Choroid plexus epithelial cell (primary cell): Measurements from ENCODE around the gene SIGLEC5.
"Not testable (repeated sequence)": the region's sequence is repeated elsewhere in the genome, so short reads cannot be mapped to it uniquely, and the experiment has no call there.

Experiments
- DNase-seq: peaks from one replicate; pipeline ENCODE4 v3.0.0-alpha.2; 2010; ENCODE audit warnings: low read depth
- H3K4me3 ChIP-seq: 2 replicates; pipeline ENCODE4 v1.5.1; 2011; ENCODE audit warnings: low read depth, mild to moderate bottlenecking, control low read depth, low read length, moderate library complexity
- CTCF ChIP-seq: conservative IDR thresholded peaks from 2 replicates; pipeline ENCODE4 v1.5.1; 2011; ENCODE audit warnings: low read depth, mild to moderate bottlenecking, control low read depth, inconsistent platforms, low read length, moderate library complexity

The SIGLEC5 gene, protein sequence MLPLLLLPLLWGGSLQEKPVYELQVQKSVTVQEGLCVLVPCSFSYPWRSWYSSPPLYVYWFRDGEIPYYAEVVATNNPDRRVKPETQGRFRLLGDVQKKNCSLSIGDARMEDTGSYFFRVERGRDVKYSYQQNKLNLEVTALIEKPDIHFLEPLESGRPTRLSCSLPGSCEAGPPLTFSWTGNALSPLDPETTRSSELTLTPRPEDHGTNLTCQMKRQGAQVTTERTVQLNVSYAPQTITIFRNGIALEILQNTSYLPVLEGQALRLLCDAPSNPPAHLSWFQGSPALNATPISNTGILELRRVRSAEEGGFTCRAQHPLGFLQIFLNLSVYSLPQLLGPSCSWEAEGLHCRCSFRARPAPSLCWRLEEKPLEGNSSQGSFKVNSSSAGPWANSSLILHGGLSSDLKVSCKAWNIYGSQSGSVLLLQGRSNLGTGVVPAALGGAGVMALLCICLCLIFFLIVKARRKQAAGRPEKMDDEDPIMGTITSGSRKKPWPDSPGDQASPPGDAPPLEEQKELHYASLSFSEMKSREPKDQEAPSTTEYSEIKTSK

GRCh38 chr19:51630315-51630714 lies at the start of gene SIGLEC5:
Gene SIGLEC5, minus strand, starts transcription at chr19:51630401. Its CDS starts 66 bp downstream, at chr19:51630335.
- H3K4me3 ChIP-seq, DNase-seq: not testable (repeated sequence)

DNA sequence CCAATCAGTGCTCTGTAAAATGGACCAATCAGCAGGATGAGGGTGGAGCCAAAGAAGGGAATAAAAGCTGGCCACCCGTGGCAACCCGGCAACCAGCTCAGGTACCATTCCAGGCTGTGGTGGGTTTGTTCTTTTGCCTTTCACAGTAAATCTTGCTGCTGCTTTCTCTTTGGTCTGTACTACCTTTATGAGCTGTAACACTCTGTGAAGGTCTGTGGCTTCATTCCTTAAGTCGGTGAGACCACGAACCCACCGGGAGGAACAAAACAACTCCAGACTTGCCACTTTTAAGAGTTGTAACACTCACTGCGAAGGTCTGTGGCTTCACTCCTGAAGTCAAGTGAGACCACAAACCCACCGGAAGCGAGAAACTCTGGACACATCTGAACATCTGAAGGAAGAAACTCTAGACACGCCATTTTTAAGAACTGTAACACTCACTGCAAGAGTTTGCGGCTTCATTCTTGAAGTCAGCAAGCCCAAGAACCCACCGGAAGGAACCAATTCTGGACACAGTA lies 46.4 kb upstream of the SIGLEC5 start:
- no peak for DNase-seq
- no peak for TF ChIP-seq CTCF
- no peak overlapping the region for H3K4me3 ChIP-seq

DNA sequence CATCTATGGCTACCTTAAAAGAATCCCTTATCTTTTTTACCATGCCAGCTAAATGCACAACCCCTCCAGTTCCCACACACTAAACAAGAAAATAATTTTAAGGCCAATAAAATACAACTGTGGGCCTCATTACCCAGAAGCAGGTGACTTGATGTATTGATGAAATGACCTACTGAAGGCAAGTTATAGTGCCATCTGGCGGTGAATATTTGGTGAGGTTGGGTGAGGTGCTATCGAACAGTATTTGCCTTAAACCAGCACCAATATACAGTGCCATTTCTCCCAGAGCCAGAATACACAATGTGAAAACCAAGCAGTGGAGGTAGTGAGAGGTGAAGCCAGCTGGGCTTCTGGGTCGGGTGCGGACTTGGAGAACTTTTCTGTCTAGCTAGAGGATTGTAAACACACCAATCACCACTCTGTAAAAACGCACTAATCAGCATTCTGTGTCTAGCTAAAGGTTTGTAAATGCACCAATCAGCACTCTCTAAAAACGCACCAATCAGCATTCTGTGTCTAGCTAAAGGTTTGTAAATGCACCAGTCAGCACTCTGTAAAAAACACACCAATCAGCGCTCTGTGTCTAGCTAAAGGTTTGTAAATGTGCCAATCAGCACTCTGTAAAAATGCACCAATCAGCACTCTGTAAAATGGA lies 45.8 kb upstream of the SIGLEC5 start:
- H3K4me3 ChIP-seq, result not testable (repeated sequence)
- DNase-seq, result peak; percentile 60
- peak; percentile 51 for TF ChIP-seq CTCF

DNA sequence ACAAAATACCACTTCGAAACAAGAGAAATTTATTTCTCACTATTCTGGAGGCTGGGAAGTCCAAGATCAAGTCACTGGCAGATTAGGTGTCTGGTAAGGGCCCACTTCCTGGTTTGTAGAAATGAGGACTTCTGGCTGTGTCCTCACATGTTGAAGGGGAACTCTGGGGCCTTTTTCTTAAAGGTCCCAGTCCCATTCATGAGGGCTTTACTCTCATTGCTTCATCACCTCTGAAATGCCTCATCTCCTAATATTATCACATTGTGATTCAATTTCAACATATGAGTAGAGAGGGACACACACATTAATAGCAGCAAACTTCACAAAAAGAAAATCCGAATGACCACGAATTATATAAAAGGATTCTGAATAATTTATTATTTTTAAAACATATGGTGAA lies 38.0 kb upstream of the SIGLEC5 start:
- no peak overlapping the region for H3K4me3 ChIP-seq
- TF ChIP-seq CTCF, result no peak
- no peak for DNase-seq

DNA sequence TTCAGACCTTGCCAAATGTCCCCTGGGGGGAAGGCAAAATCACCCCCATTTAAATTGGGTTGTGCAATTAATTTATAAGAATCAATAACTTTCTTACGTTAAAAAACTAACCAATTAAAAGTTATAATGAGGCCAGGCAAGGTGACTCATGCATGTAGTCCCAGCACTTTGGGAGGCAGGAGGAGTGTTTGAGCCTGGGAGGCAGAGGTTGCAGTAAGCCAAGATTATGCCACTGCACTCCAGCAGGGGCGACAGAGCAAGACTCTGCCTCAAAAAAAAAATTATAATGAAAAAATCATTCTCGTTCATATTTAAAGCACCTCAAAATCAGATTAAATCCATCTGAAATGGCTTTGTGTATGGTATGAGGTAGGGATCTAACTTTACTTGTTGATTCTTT lies 34.8 kb upstream of the SIGLEC5 start:
- peak; percentile 53 for TF ChIP-seq CTCF
- no peak overlapping the region for H3K4me3 ChIP-seq
- DNase-seq, result peak; percentile 33

DNA sequence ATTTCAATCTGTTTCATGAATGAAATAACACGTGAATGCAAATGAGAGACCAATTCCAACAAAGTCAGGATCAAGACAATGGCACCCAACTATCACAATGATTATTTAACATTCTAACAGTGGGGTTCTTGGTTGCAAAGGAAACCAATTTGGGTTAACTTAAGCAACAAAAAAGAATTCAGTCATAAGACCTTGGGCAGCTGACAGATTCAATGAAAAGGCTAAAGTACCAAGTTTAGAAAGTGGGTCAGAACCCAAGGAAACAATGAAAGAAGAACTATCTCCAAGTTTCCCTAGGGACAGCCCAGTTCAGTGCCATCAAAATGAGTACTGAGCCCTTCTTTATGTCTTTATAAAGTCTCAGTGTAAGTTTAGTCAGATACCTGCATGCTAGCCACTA lies 33.9 kb upstream of the SIGLEC5 start:
- no peak overlapping the region for H3K4me3 ChIP-seq
- DNase-seq, result no peak
- TF ChIP-seq CTCF, result no peak

GRCh38 chr19:51663650-51664049 lies 33.4 kb upstream of the SIGLEC5 start:
- no peak overlapping the region for H3K4me3 ChIP-seq
- no peak for TF ChIP-seq CTCF
- no peak for DNase-seq
